22Rv1 (cell line): ENCODE data around the gene EVL.
"Not testable (repeated sequence)": the region's sequence is repeated elsewhere in the genome, so short reads cannot be mapped to it uniquely, and the experiment has no call there.

Source experiments
- H3K27ac ChIP-seq: fragments of 450-650 bp; 2 replicates; pipeline ENCODE4 v1.5.1; 2017
- CTCF ChIP-seq: fragments of 450-650 bp; IDR thresholded peaks from 2 replicates; pipeline ENCODE4 v1.5.1; 2017; ENCODE audit warnings: mild to moderate bottlenecking
- ZFX ChIP-seq: fragments of 450-650 bp; IDR thresholded peaks from 2 replicates; pipeline ENCODE4 v1.6.1; 2017; ENCODE audit warnings: antibody characterized with exemption, borderline replicate concordance

Gene EVL

GRCh38 chr14:100060760-100061159 lies 4.5 kb upstream of the EVL start:
- no peak for TF ChIP-seq CTCF
- no peak overlapping the region for H3K27ac ChIP-seq

- TF ChIP-seq ZFX = no peak
- no peak for TF ChIP-seq CTCF
- no peak overlapping the region for H3K27ac ChIP-seq
Observed at GRCh38 chr14:100062590-100062989, 2.6 kb upstream of the EVL start.

GRCh38 chr14:100063314-100063941 lies 1.8 kb upstream of the EVL start:
- TF ChIP-seq ZFX = no peak
- TF ChIP-seq CTCF = no peak
- H3K27ac ChIP-seq = no peak overlapping the region

- H3K27ac ChIP-seq = not testable (repeated sequence)
Observed at GRCh38 chr14:100064335-100065092, 708 bp upstream of the EVL start.

- H3K27ac ChIP-seq = no peak overlapping the region
- no peak for TF ChIP-seq CTCF
- no peak for TF ChIP-seq ZFX
Observed at GRCh38 chr14:100065942-100066574, 836 bp downstream of the EVL start.

- TF ChIP-seq CTCF (no peak), ZFX (no peak)
- H3K27ac ChIP-seq = no peak overlapping the region
Observed at GRCh38 chr14:100066962-100067361, 1.7 kb downstream of the EVL start.

GRCh38 chr14:100067481-100067880 lies 2.3 kb downstream of the EVL start:
- H3K27ac ChIP-seq = no peak overlapping the region
- TF ChIP-seq ZFX (no peak), CTCF (no peak)
